Stomach (tissue), 9 donors: ENCODE results near the gene MIXL1. TPM values are rescaled to one million over a fixed set of nuclear protein-coding genes. Genes with fewer than 3 reads are reported as not detected.
A peak's percentile ranks its signal among the peaks of the same experiment; 100 is the strongest.
"Not testable (repeated sequence)": the region's sequence is repeated elsewhere in the genome, so short reads cannot be mapped to it uniquely, and the experiment has no call there.

Experiments
- DNase-seq, 2 donors: peaks; one replicate each; pipeline versions ENCODE4 v3.0.0 to v3.0.0-alpha.2; 2013 to 2019
- H3K27ac ChIP-seq, 5 donors: fragments of 200-600 bp in 4 of 5; sonication (generic) in 4 of 5; one replicate each; pipeline ENCODE4 v1.5.1; 2013 to 2019; ENCODE audit warnings: mild to moderate bottlenecking in 1 of 5, moderate library complexity in 1 of 5
- H3K27me3 ChIP-seq, 3 donors: fragments of 200-600 bp; sonication (generic); one replicate each; pipeline ENCODE4 v1.5.1; 2017 to 2019; ENCODE audit warnings: mixed run types in 1 of 3
- H3K36me3 ChIP-seq, 4 donors: fragments of 200-600 bp; sonication (generic); 1 replicate in 3 of 4; 2 replicates in 1 of 4; pipeline ENCODE4 v1.5.1; 2016 to 2019
- H3K4me1 ChIP-seq, 4 donors: fragments of 200-600 bp; sonication (generic); one replicate each; pipeline ENCODE4 v1.5.1; 2016 to 2019
- H3K4me3 ChIP-seq, 4 donors: fragments of 200-600 bp; sonication (generic) in 3 of 4; one replicate each; pipeline ENCODE4 v1.5.1; 2016 to 2019; ENCODE audit warnings: mild to moderate bottlenecking in 1 of 4
- H3K9me3 ChIP-seq, 4 donors: fragments of 200-600 bp; sonication (generic); one replicate each; pipeline ENCODE4 v1.5.1; 2016 to 2019
- CTCF ChIP-seq, 7 experiments: fragments of 450-650 bp in 4 of 7; fragments of 200-600 bp in 3 of 7; sonication (generic) in 3 of 7; IDR thresholded peaks; one replicate each; pipeline ENCODE4 v1.5.1; 2016 to 2019; ENCODE audit warnings: antibody characterized with exemption in 7 of 7, control low read depth in 2 of 7, mild to moderate bottlenecking in 1 of 7
- EP300 ChIP-seq: sonication (generic); formaldehyde crosslinking; IDR thresholded peaks from one replicate; pipeline ENCODE4 v1.6.1; 2017; ENCODE audit warnings: antibody characterized with exemption
- POLR2A ChIP-seq, 4 donors: fragments of 450-650 bp; IDR thresholded peaks; one replicate each; pipeline ENCODE4 v1.6.1; 2016; ENCODE audit warnings: antibody characterized with exemption in 4 of 4, control low read depth in 2 of 4, mild to moderate bottlenecking in 1 of 4, moderate library complexity in 1 of 4
- POLR2AphosphoS5 ChIP-seq, 3 donors: sonication (generic); formaldehyde crosslinking; IDR thresholded peaks; one replicate each; pipeline ENCODE4 v1.6.1; 2016; ENCODE audit warnings: antibody characterized with exemption in 3 of 3
- WGBS, 5 donors: extraction: QIAGEN DNeasy Blood & Tissue Kit in 3 of 5; methylation state at CpG; one replicate each; pipeline versions ENCODE4 v1.1.5 to v1.1.7; 2013 to 2018; 5-methylcytosine and 5-hydroxymethylcytosine counted together
- intact Hi-C: fragments of 100-400 bp; cut with DNase I; formaldehyde crosslinking; loops from one replicate; pipeline ENCODE4 v1.15.1; 2023; ENCODE audit warnings: low total_unique reads
- polyA plus RNA-seq, 3 donors: library from polyadenylated mRNA; stranded (reverse); fragments of 200-250 nt; gene quantifications; one replicate each; pipeline ENCODE4 v1.2.3, GENCODE V29; 2013
- total RNA-seq, 5 donors: library from RNA; depleted of rRNA; stranded (reverse); fragments of >200 nt; gene quantifications; one replicate each; pipeline versions ENCODE4 v1.1.0 to v1.2.3, GENCODE V29; 2014 to 2016
- donor health status: healthy with polysubstance abuse.
- donor health status: Bipolar disorder and iron deficiency.
- donor health status: healthy.

MIXL1 gene
- total and polyA plus RNA-seq, 8 donors = 0.10 to 2.0 TPM; not detected in 6

GRCh38 chr1:226239421-226239820 lies 16.0 kb downstream of the MIXL1 start:
- intact Hi-C loops = no loop called here
- no peak for TF ChIP-seq POLR2A (IDR thresholded peaks at IDR 0.05)
- no peak for TF ChIP-seq POLR2AphosphoS5 (IDR thresholded peaks at IDR 0.05)
- no peak overlapping the region for H3K27ac ChIP-seq
- H3K36me3 ChIP-seq = peaks cover 2 to 26% (median 22%) of the 10 kb centered on the region in 4 donors
- H3K4me1 ChIP-seq = no peaks in the 10 kb centered on the region
- H3K27me3 ChIP-seq = no peaks in the 10 kb centered on the region
- no peak overlapping the region for H3K4me3 ChIP-seq
- H3K9me3 ChIP-seq = no peaks in the 10 kb centered on the region
- WGBS, 5 donors = 95 to 99% (median 99%) methylated on average over 3 of the region's 3 CpGs
- no peak for DNase-seq

- intact Hi-C loops = no loop called here
Measured at GRCh38 chr1:226248091-226248490, 24.6 kb downstream of the MIXL1 start.

GRCh38 chr1:226248796-226249195 lies 25.3 kb downstream of the MIXL1 start:
- H3K9me3 ChIP-seq = no peaks in the 10 kb centered on the region
- no peaks in the 10 kb centered on the region for H3K27me3 ChIP-seq
- peaks cover 5 to 21% (median 15%) of the 10 kb centered on the region in 4 donors for H3K36me3 ChIP-seq
- 39 to 62% (median 44%) methylated on average over 3 of the region's 3 CpGs for WGBS, 5 donors
- H3K27ac ChIP-seq = no peak overlapping the region
- no peaks in the 10 kb centered on the region for H3K4me1 ChIP-seq
- DNase-seq = no peak
- no peak overlapping the region for H3K4me3 ChIP-seq
- TF ChIP-seq POLR2A (IDR thresholded peaks at IDR 0.05) (no peak), POLR2AphosphoS5 (IDR thresholded peaks at IDR 0.05) (no peak), EP300 (no peak), CTCF (IDR thresholded peaks at IDR 0.05) (no peak)
- intact Hi-C loops = no loop called here

More at GRCh38 chr1:226248091-226248490, 24.6 kb downstream of the MIXL1 start:
- H3K4me1 ChIP-seq = no peaks in the 10 kb centered on the region
- TF ChIP-seq EP300 = no peak
- TF ChIP-seq POLR2AphosphoS5 (IDR thresholded peaks at IDR 0.05) = no peak
- no peak for TF ChIP-seq POLR2A (IDR thresholded peaks at IDR 0.05)
- TF ChIP-seq CTCF (IDR thresholded peaks at IDR 0.05) = no peak
- peak overlapping the region in 1 of 5 donors; percentile 24 for H3K27ac ChIP-seq
- no peak overlapping the region for H3K4me3 ChIP-seq
- no peaks in the 10 kb centered on the region for H3K27me3 ChIP-seq
- peak in 1 of 2 donors; percentile 36 for DNase-seq
- no peaks in the 10 kb centered on the region for H3K9me3 ChIP-seq
- 28 to 50% (median 42%) methylated on average over 2 of the region's 2 CpGs for WGBS, 5 donors
- peaks cover 5 to 18% (median 14%) of the 10 kb centered on the region in 4 donors for H3K36me3 ChIP-seq

GRCh38 chr1:226250511-226250910 lies 27.0 kb downstream of the MIXL1 start:
- peaks cover 5 to 18% (median 12%) of the 10 kb centered on the region in 4 donors for H3K36me3 ChIP-seq
- WGBS, 5 donors = 92 to 100% (median 95%) methylated on average over 1 of the region's 1 CpG
- no peak for DNase-seq
- H3K4me3 ChIP-seq = no peak overlapping the region
- H3K27me3 ChIP-seq = no peaks in the 10 kb centered on the region
- H3K27ac ChIP-seq = no peak overlapping the region
- H3K4me1 ChIP-seq = no peaks in the 10 kb centered on the region
- H3K9me3 ChIP-seq = no peaks in the 10 kb centered on the region
- TF ChIP-seq POLR2A (IDR thresholded peaks at IDR 0.05) (no peak), CTCF (IDR thresholded peaks at IDR 0.05) (no peak), POLR2AphosphoS5 (IDR thresholded peaks at IDR 0.05) (no peak), EP300 (no peak)
- intact Hi-C loops = no loop called here

GRCh38 chr1:226252841-226253240 lies 29.4 kb downstream of the MIXL1 start:
- H3K27me3 ChIP-seq, intact Hi-C loops, H3K4me1 ChIP-seq, DNase-seq, H3K27ac ChIP-seq, H3K9me3 ChIP-seq, H3K4me3 ChIP-seq: not testable (repeated sequence)
- peaks cover 5 to 18% (median 12%) of the 10 kb centered on the region in 4 donors for H3K36me3 ChIP-seq
- WGBS, 5 donors = 97 to 99% (median 97%) methylated on average over 7 of the region's 7 CpGs
